Lower lobe of right lung (tissue), 2 donors: ENCODE results near the gene FECH. TPM values are rescaled to one million over a fixed set of nuclear protein-coding genes. Genes with fewer than 3 reads are reported as not detected.
"Not testable (repeated sequence)": the region's sequence is repeated elsewhere in the genome, so short reads cannot be mapped to it uniquely, and the experiment has no call there.

Experiments used
- ATAC-seq, 2 donors: fragments of 200-7000 bp; cut with Tn5 transposase; one replicate each; pipeline ENCODE4 v1.9.1; 2020 to 2022; ENCODE audit warnings: mild to moderate bottlenecking in 2 of 2, moderate library complexity in 2 of 2
- DNase-seq: peaks from one replicate; pipeline ENCODE4 v3.0.0-alpha.2; 2020
- H3K27ac ChIP-seq: fragments of 200-600 bp; one replicate; pipeline ENCODE4 v1.8.0; 2022
- H3K27me3 ChIP-seq: fragments of 200-600 bp; one replicate; pipeline ENCODE4 v1.8.0; 2022; ENCODE audit warnings: low read depth
- H3K36me3 ChIP-seq: fragments of 200-600 bp; one replicate; pipeline ENCODE4 v1.8.0; 2022; ENCODE audit warnings: mild to moderate bottlenecking
- H3K4me1 ChIP-seq: fragments of 200-600 bp; one replicate; pipeline ENCODE4 v1.8.0; 2022
- H3K4me3 ChIP-seq: fragments of 200-600 bp; one replicate; pipeline ENCODE4 v1.8.0; 2022; ENCODE audit warnings: mild to moderate bottlenecking
- H3K9me3 ChIP-seq: fragments of 200-600 bp; one replicate; pipeline ENCODE4 v1.8.0; 2022
- CTCF ChIP-seq: fragments of 200-600 bp; IDR thresholded peaks from one replicate; pipeline ENCODE4 v1.8.0; 2022; ENCODE audit warnings: antibody characterized with exemption, mild to moderate bottlenecking
- intact Hi-C: fragments of 100-400 bp; cut with DNase I; formaldehyde crosslinking; loops from one replicate; pipeline ENCODE4 v1.11.0; 2022
- total RNA-seq: library from RNA; stranded (reverse); fragmentation: NEBNext Ultra II Directional; extraction: Animal tissue kit (Norgen Biotek cat#: 25700); gene quantifications from one replicate; pipeline ENCODE4 v1.2.1, GENCODE V29; 2021
- donor health status: DM: no; HTN: yes; CAD: no; lungs with severe emphysema.

FECH gene
- total RNA-seq, 1 donor from 2014 or later, result 25.7 TPM

- peaks cover 47% of the 10 kb centered on the region for H3K36me3 ChIP-seq
- no peak overlapping the region for H3K4me3 ChIP-seq
- ATAC-seq (no peak), DNase-seq (no peak)
- no peaks in the 10 kb centered on the region for H3K9me3 ChIP-seq
- H3K27ac ChIP-seq, result no peak overlapping the region
- H3K27me3 ChIP-seq, result no peaks in the 10 kb centered on the region
- H3K4me1 ChIP-seq, result peaks cover 17% of the 10 kb centered on the region
- TF ChIP-seq CTCF, result no peak
- intact Hi-C loops, result no loop called here
These were observed 33.4 kb upstream of the FECH start for GRCh38 chr18:57619876-57620275.

GRCh38 chr18:57618910-57619309 lies 32.4 kb upstream of the FECH start:
- no peak for TF ChIP-seq CTCF
- ATAC-seq, result no peak
- Histone ChIP-seq H3K36me3 (peaks cover 57% of the 10 kb centered on the region), H3K9me3 (no peaks in the 10 kb centered on the region), H3K27ac (no peak overlapping the region), H3K4me3 (no peak overlapping the region), H3K27me3 (no peaks in the 10 kb centered on the region), H3K4me1 (peaks cover 17% of the 10 kb centered on the region)
- intact Hi-C loops, result no loop called here
- DNase-seq, result no peak

- ATAC-seq (no peak), DNase-seq (no peak)
- H3K4me3 ChIP-seq, result no peak overlapping the region
- no peaks in the 10 kb centered on the region for H3K9me3 ChIP-seq
- H3K4me1 ChIP-seq, result no peaks in the 10 kb centered on the region
- TF ChIP-seq CTCF, result no peak
- no peaks in the 10 kb centered on the region for H3K27me3 ChIP-seq
- no peak overlapping the region for H3K27ac ChIP-seq
- peaks cover 99% of the 10 kb centered on the region for H3K36me3 ChIP-seq
- intact Hi-C loops, result no loop called here
These were observed 17.4 kb upstream of the FECH start for GRCh38 chr18:57603871-57604270.

- Histone ChIP-seq H3K27me3 (no peaks in the 10 kb centered on the region), H3K36me3 (peaks cover 13% of the 10 kb centered on the region), H3K4me3 (no peak overlapping the region), H3K4me1 (no peaks in the 10 kb centered on the region), H3K9me3 (no peaks in the 10 kb centered on the region), H3K27ac (no peak overlapping the region)
- TF ChIP-seq CTCF, result no peak
- ATAC-seq (no peak), DNase-seq (no peak)
- intact Hi-C loops, result no loop called here
These were observed 8.8 kb upstream of the FECH start for GRCh38 chr18:57595347-57595746.

GRCh38 chr18:57592716-57593115 lies 6.2 kb upstream of the FECH start:
- H3K27me3 ChIP-seq, H3K27ac ChIP-seq, ATAC-seq, H3K9me3 ChIP-seq, H3K4me1 ChIP-seq, intact Hi-C loops, DNase-seq, H3K36me3 ChIP-seq, H3K4me3 ChIP-seq: not testable (repeated sequence)

GRCh38 chr18:57589161-57589560 lies 2.7 kb upstream of the FECH start:
- no peaks in the 10 kb centered on the region for H3K9me3 ChIP-seq
- DNase-seq (no peak), ATAC-seq (no peak)
- no peak for TF ChIP-seq CTCF
- intact Hi-C loops, result no loop called here
- no peak overlapping the region for H3K4me3 ChIP-seq
- H3K27ac ChIP-seq, result no peak overlapping the region
- H3K4me1 ChIP-seq, result peaks cover 11% of the 10 kb centered on the region
- H3K36me3 ChIP-seq, result no peaks in the 10 kb centered on the region
- no peaks in the 10 kb centered on the region for H3K27me3 ChIP-seq
